Lower leg skin (tissue), 3 donors: ENCODE data around the gene RALGAPA1.

Experiments
- CTCF ChIP-seq, 3 donors: fragments of 450-650 bp; IDR thresholded peaks; one replicate each; pipeline ENCODE4 v1.5.1; 2016; ENCODE audit warnings: antibody characterized with exemption in 3 of 3, mild to moderate bottlenecking in 3 of 3, moderate library complexity in 2 of 3
- POLR2A ChIP-seq, 2 donors: fragments of 450-650 bp; IDR thresholded peaks; one replicate each; pipeline ENCODE4 v1.6.1; 2016 to 2017; ENCODE audit warnings: antibody characterized with exemption in 2 of 2, mild to moderate bottlenecking in 1 of 2, moderate library complexity in 1 of 2

- TF ChIP-seq CTCF (IDR thresholded peaks at IDR 0.05): no peak
- TF ChIP-seq POLR2A (IDR thresholded peaks at IDR 0.05): no peak
These were observed 171.2 kb downstream of the RALGAPA1 start for GRCh38 chr14:35637851-35638250.
